Measurements from ENCODE around the gene AK5. TPM values are rescaled to one million over a fixed set of nuclear protein-coding genes. Genes with fewer than 3 reads are reported as not detected.

AK5 gene
- total and polyA plus RNA-seq, 2 of the 4 experiments (the other 2 are of a cell fraction): 22.5 to 25.8 TPM

DNA sequence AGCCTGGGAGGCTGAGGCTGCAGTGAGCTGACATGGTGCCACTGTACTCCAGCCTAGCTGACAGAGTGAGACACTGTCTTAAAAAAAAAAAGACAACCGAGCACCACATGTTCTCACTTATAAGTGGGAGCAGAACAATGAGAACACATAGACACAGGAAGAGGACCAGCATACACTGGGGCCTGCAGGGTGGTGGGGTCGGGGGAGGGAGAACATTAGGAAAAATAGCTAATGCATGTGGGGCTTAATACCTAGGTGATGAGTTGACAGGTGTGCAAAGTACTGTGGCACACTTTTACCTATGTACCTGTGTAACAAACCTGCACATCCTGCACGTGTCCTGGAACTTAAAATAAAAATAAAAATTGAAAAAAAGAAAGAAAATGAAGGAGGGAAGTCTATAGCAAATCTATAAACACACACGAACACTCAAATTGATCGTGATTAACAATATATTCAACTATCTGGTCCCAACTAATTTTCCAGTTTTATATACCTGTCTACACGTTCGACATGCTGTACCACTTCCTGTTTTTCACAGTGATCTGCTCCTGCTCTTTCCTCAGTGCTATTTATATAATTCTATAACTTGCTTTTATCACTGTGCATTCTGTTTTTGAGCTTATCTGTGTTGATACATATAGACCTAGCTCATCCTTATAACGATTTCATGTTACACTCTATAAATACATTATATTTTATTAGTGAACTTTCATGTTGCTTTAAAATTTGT lies 27.2 kb downstream of the AK5 start:
- H2BK5ac ChIP-seq (ENCODE audit: low read depth, low read length, poor library complexity, severe bottlenecking): no peak overlapping the region
- no peaks in the 10 kb centered on the region for H3K36me3 ChIP-seq (ENCODE audit: control insufficient read depth, insufficient read depth, low read length)
- H2BK15ac ChIP-seq (ENCODE audit: low read depth, low read length): no peak overlapping the region
- H3K23ac ChIP-seq (ENCODE audit: low read depth, low read length): no peak overlapping the region
- no TSS peak for BruUV-seq (replicated peaks)
- H3K14ac ChIP-seq (replicated peaks; ENCODE audit: low read depth, low read length): no peak overlapping the region
- H3K4me3 ChIP-seq (ENCODE audit: insufficient read depth, low read depth, low read length): no peak overlapping the region
- no peak overlapping the region for H3K9ac ChIP-seq (ENCODE audit: low read depth, low read length)
- H2AFZ ChIP-seq (replicated peaks; ENCODE audit: low read length, poor library complexity): no peak overlapping the region
- H4K5ac ChIP-seq (ENCODE audit: low read depth, low read length): no peak overlapping the region
- no peak overlapping the region for H3K4me2 ChIP-seq (ENCODE audit: low read depth, low read length)
- intact Hi-C loops (cut with micrococcal nuclease): no loop called here
- no CpG with 5 or more reads among the region's 8 CpGs for WGBS, 2 experiments (ENCODE audit: extremely low coverage in 2 of 2, insufficient read length in 1 of 2)
- H3K4me1 ChIP-seq (ENCODE audit: control insufficient read depth, insufficient read depth, low read length): no peaks in the 10 kb centered on the region
- DNase-seq (no peak), ATAC-seq (ENCODE audit: low read depth) (no peak)
- ChIA-PET POLR2A (ENCODE audit: unreplicated experiment) (interaction anchor here (0.6 kb wide), 1 partner anchor 15 kb away, joined by 3 read pairs; no protein-coding TSS in a partner anchor), CTCF (no interaction called here)
- no peaks in the 10 kb centered on the region for H3K9me3 ChIP-seq (ENCODE audit: control insufficient read depth, insufficient read depth, low read length)
- no peak overlapping the region for H4K91ac ChIP-seq (ENCODE audit: insufficient read depth, low read depth, low read length)
- H3K27ac ChIP-seq (ENCODE audit: insufficient read depth, low read length): no peak overlapping the region
- H3K18ac ChIP-seq (ENCODE audit: low read depth, low read length): no peak overlapping the region
- dilution Hi-C loops (cut with HindIII; ENCODE audit: low sequenced_read_pairs, unreplicated experiment): no loop called here
- H3K79me1 ChIP-seq (ENCODE audit: low read depth in 1 of 2, low read length in 2 of 2): peaks cover 0 to 13% of the 10 kb centered on the region in 2 experiments; a peak in 3 of 4 replicates
- H2BK120ac ChIP-seq (ENCODE audit: low read depth, low read length): no peak overlapping the region
- H4K8ac ChIP-seq (ENCODE audit: low read depth in 2 of 2, low read length in 2 of 2): no peak overlapping the region
- H3K27me3 ChIP-seq (ENCODE audit: control insufficient read depth, insufficient read depth, low read length): no peaks in the 10 kb centered on the region
- no peak for TF ChIP-seq SMC3 (IDR thresholded peaks at IDR 0.05; ENCODE audit: low read depth, low read length)
- no peak for TF ChIP-seq RAD21 (IDR thresholded peaks at IDR 0.05; ENCODE audit: low read length)
- no peak for TF ChIP-seq MAFK (IDR thresholded peaks at IDR 0.05; ENCODE audit: low read depth, low read length)
- TF ChIP-seq RCOR1 (IDR thresholded peaks at IDR 0.05; ENCODE audit: insufficient replicate concordance, low read length): no peak
- TF ChIP-seq FOS (IDR thresholded peaks at IDR 0.05; ENCODE audit: low read depth, low read length): no peak
- TF ChIP-seq BHLHE40 (IDR thresholded peaks at IDR 0.05; ENCODE audit: low read depth, low read length): no peak
- TF ChIP-seq CHD1 (IDR thresholded peaks at IDR 0.05; ENCODE audit: low read depth, low read length): no peak
- TF ChIP-seq CEBPB (IDR thresholded peaks at IDR 0.05; ENCODE audit: low read depth, low read length): no peak
- TF ChIP-seq MAZ (IDR thresholded peaks at IDR 0.05; ENCODE audit: borderline replicate concordance, low read depth, low read length): no peak
- no peak for TF ChIP-seq NFE2L2 (IDR thresholded peaks at IDR 0.05; ENCODE audit: low read depth, low read length)
- TF ChIP-seq MXI1 (IDR thresholded peaks at IDR 0.05; ENCODE audit: borderline replicate concordance, low read depth, low read length): no peak
- TF ChIP-seq RFX5 (IDR thresholded peaks at IDR 0.05; ENCODE audit: low read depth, low read length): no peak
- TF ChIP-seq, protein P1, sequence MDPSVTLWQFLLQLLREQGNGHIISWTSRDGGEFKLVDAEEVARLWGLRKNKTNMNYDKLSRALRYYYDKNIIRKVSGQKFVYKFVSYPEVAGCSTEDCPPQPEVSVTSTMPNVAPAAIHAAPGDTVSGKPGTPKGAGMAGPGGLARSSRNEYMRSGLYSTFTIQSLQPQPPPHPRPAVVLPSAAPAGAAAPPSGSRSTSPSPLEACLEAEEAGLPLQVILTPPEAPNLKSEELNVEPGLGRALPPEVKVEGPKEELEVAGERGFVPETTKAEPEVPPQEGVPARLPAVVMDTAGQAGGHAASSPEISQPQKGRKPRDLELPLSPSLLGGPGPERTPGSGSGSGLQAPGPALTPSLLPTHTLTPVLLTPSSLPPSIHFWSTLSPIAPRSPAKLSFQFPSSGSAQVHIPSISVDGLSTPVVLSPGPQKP (IDR thresholded peaks at IDR 0.05; ENCODE audit: borderline replicate concordance, low read depth, low read length): no peak
- TF ChIP-seq POLR2A (IDR thresholded peaks at IDR 0.05; ENCODE audit: low read depth, low read length): no peak
- no peak for TF ChIP-seq CTCF (conservative IDR thresholded peaks at IDR 0.05; ENCODE audit: low read depth, low read length)
- no peak for TF ChIP-seq USF2 (IDR thresholded peaks at IDR 0.05; ENCODE audit: low read depth, low read length)
- H3K9me1 ChIP-seq (ENCODE audit: insufficient read depth, low read length): no peaks in the 10 kb centered on the region
- H2AK9ac ChIP-seq (replicated peaks; ENCODE audit: low read depth, low read length, poor library complexity): no peak overlapping the region
- in situ Hi-C loops (cut with MboI; ENCODE audit: low sequenced_read_pairs): no loop called here
- no peak overlapping the region for H2AK5ac ChIP-seq (ENCODE audit: low read depth, low read length)
- no peak overlapping the region for H2BK20ac ChIP-seq (ENCODE audit: low read depth, low read length)
- H3K56ac ChIP-seq (ENCODE audit: extremely low read depth, insufficient read depth, low read length): no peak overlapping the region
- H3K4ac ChIP-seq (ENCODE audit: low read depth, low read length): no peak overlapping the region
- H4K20me1 ChIP-seq (ENCODE audit: insufficient read depth, low read length): no peaks in the 10 kb centered on the region
